ENCODE data around the gene PLEKHA5. TPM values are rescaled to one million over a fixed set of nuclear protein-coding genes. Genes with fewer than 3 reads are reported as not detected.

Gene PLEKHA5
- polyA plus RNA-seq, 1 donor (not counting 4 experiments of a cell fraction or from before 2014, with no cell fraction given) = 21.7 TPM

DNA sequence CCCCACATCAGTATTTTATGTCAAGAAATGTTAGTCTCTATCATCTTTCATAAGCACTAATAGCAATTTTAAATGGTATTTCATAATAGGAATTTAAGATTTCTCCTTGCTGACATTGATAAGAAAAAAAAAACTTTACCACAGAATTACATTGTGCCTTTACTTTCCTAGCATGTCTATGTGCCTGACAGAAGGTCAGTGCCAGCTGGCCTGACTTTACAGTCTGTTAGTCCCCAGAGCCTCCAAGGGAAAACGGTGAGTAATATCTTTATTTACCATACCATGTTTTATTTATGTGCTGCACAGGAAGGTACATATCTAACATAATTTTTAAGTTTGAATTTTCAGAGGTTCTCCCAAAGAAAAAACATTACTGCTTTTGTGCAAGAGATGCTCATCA is 157.8 kb downstream of the PLEKHA5 start:
- H3K4me1 ChIP-seq (ENCODE audit: control insufficient read depth, extremely low read depth, insufficient read depth, low read length) = no peaks in the 10 kb centered on the region
- H3K27me3 ChIP-seq (ENCODE audit: control insufficient read depth, extremely low read depth, insufficient read depth, low read length) = no peaks in the 10 kb centered on the region
- no peak overlapping the region for H2AFZ ChIP-seq (ENCODE audit: control insufficient read depth, low read length)
- FAIRE-seq (no peak), DNase-seq (ENCODE audit: low read depth, low spot score) (no peak)
- TF ChIP-seq EZH2 (IDR thresholded peaks at IDR 0.05; ENCODE audit: low read length) = no peak
- no peak for TF ChIP-seq CTCF (optimal IDR thresholded peaks at IDR 0.05 in 1 of 3, IDR thresholded peaks at IDR 0.05 in 1 of 3, conservative IDR thresholded peaks at IDR 0.05 in 1 of 3; ENCODE audit: extremely low read depth in 1 of 3, insufficient read depth in 2 of 3, low read length in 3 of 3)
- H3K9me3 ChIP-seq (ENCODE audit: control insufficient read depth, low read depth, low read length) = no peaks in the 10 kb centered on the region
- H3K4me3 ChIP-seq (ENCODE audit: control insufficient read depth in 2 of 3, extremely low read depth in 1 of 3, insufficient read depth in 2 of 3, low read depth in 1 of 3, low read length in 3 of 3) = no peak overlapping the region
- H3K79me2 ChIP-seq (ENCODE audit: control insufficient read depth, insufficient read depth, low read length) = no peaks in the 10 kb centered on the region
- H3K9me1 ChIP-seq (ENCODE audit: control insufficient read depth, extremely low read depth, insufficient read depth, low read length) = no peaks in the 10 kb centered on the region
- H3K4me2 ChIP-seq (ENCODE audit: control insufficient read depth, extremely low read depth, insufficient read depth, low read depth, low read length) = no peak overlapping the region
- no peak overlapping the region for H3K9ac ChIP-seq (ENCODE audit: control insufficient read depth, extremely low read depth, insufficient read depth, low read length)
- peaks cover 4 to 12% of the 10 kb centered on the region in 2 experiments for H3K36me3 ChIP-seq (ENCODE audit: control insufficient read depth in 2 of 2, extremely low read depth in 1 of 2, insufficient read depth in 2 of 2, low read length in 2 of 2)
- dilution Hi-C loops (cut with MboI; ENCODE audit: extremely low pct_ligation_motif_present, low sequenced_read_pairs) = no loop called here
- no peaks in the 10 kb centered on the region for H4K20me1 ChIP-seq (ENCODE audit: control insufficient read depth, extremely low read depth, insufficient read depth, low read length)
- no peak overlapping the region for H3K27ac ChIP-seq (ENCODE audit: control insufficient read depth, insufficient read depth, low read length)

DNA sequence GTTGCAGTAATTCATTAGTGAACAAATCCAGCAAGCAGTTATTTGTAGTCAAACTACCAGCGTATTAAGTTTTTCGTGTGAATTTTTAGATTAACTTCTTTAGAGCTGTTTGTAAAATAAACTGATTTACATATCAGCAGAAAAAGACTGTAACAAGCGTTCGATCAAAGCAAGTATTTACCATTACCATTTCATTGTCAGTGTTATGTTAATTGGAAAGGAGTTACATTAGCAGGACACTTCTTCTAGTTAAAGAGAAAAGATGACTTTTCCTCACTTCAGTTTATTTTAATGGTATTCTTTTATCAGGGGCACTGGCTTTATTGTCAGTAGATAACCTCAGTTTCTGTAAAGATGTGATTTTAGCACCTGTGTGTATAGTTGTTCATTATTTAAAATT is 158.6 kb downstream of the PLEKHA5 start:
- Histone ChIP-seq H3K4me2 (ENCODE audit: control insufficient read depth, extremely low read depth, insufficient read depth, low read depth, low read length) (no peak overlapping the region), H3K27ac (ENCODE audit: control insufficient read depth, insufficient read depth, low read length) (no peak overlapping the region), H3K9me3 (ENCODE audit: control insufficient read depth, low read depth, low read length) (no peaks in the 10 kb centered on the region), H2AFZ (ENCODE audit: control insufficient read depth, low read length) (no peak overlapping the region), H4K20me1 (ENCODE audit: control insufficient read depth, extremely low read depth, insufficient read depth, low read length) (no peaks in the 10 kb centered on the region), H3K36me3 (ENCODE audit: control insufficient read depth in 2 of 2, extremely low read depth in 1 of 2, insufficient read depth in 2 of 2, low read length in 2 of 2) (peaks cover 4 to 11% of the 10 kb centered on the region in 2 experiments), H3K9ac (ENCODE audit: control insufficient read depth, extremely low read depth, insufficient read depth, low read length) (no peak overlapping the region), H3K27me3 (ENCODE audit: control insufficient read depth, extremely low read depth, insufficient read depth, low read length) (no peaks in the 10 kb centered on the region), H3K9me1 (ENCODE audit: control insufficient read depth, extremely low read depth, insufficient read depth, low read length) (no peaks in the 10 kb centered on the region), H3K4me1 (ENCODE audit: control insufficient read depth, extremely low read depth, insufficient read depth, low read length) (no peaks in the 10 kb centered on the region), H3K4me3 (ENCODE audit: control insufficient read depth in 2 of 3, extremely low read depth in 1 of 3, insufficient read depth in 2 of 3, low read depth in 1 of 3, low read length in 3 of 3) (no peak overlapping the region), H3K79me2 (ENCODE audit: control insufficient read depth, insufficient read depth, low read length) (no peaks in the 10 kb centered on the region)
- TF ChIP-seq CTCF (optimal IDR thresholded peaks at IDR 0.05 in 1 of 3, IDR thresholded peaks at IDR 0.05 in 1 of 3, conservative IDR thresholded peaks at IDR 0.05 in 1 of 3; ENCODE audit: extremely low read depth in 1 of 3, insufficient read depth in 2 of 3, low read length in 3 of 3) (no peak), EZH2 (IDR thresholded peaks at IDR 0.05; ENCODE audit: low read length) (no peak)
- DNase-seq (ENCODE audit: low read depth, low spot score) (no peak), FAIRE-seq (no peak)
- dilution Hi-C loops (cut with MboI; ENCODE audit: extremely low pct_ligation_motif_present, low sequenced_read_pairs) = no loop called here

Data from keratinocyte (primary cell).